ENCODE results near the gene ZNF646.

Gene ZNF646

GRCh38 chr16:31086629-31086906 lies 12.3 kb downstream of the ZNF646 start:
- TF ChIP-seq CTCF (IDR thresholded peaks at IDR 0.05; ENCODE audit: insufficient read depth, low read length, poor library complexity, severe bottlenecking) = no peak
- TF ChIP-seq EZH2phosphoT487 (conservative IDR thresholded peaks at IDR 0.05; ENCODE audit: low read length) = no peak
- no peaks in the 10 kb centered on the region for H3K9me3 ChIP-seq (ENCODE audit: insufficient read depth, low read length)
- H3F3A ChIP-seq (ENCODE audit: insufficient read depth) = no peaks in the 10 kb centered on the region
- H3K4me3 ChIP-seq (ENCODE audit: insufficient read depth, low read length, poor library complexity, severe bottlenecking) = no peak overlapping the region
- no peaks in the 10 kb centered on the region for H3K36me3 ChIP-seq (ENCODE audit: low read length)
- no peaks in the 10 kb centered on the region for H3K9me2 ChIP-seq (replicated peaks; ENCODE audit: insufficient read depth, low read length)
- H3K27ac ChIP-seq (ENCODE audit: low read depth, low read length) = no peak overlapping the region
- no peak overlapping the region for H3K9ac ChIP-seq (ENCODE audit: low read length)
- H4K20me1 ChIP-seq (ENCODE audit: low read depth, low read length) = no peaks in the 10 kb centered on the region
- no peak overlapping the region for H2AFZ ChIP-seq (ENCODE audit: low read depth, low read length, severe bottlenecking)
- no peaks in the 10 kb centered on the region; the same call in 1 of the 2 replicates for H3K79me2 ChIP-seq (ENCODE audit: insufficient read depth, low read length)
- H3K27me3 ChIP-seq (ENCODE audit: low read length) = no peaks in the 10 kb centered on the region
- H3K4me2 ChIP-seq (ENCODE audit: low read depth, low read length, poor library complexity, severe bottlenecking) = no peak overlapping the region

DNA sequence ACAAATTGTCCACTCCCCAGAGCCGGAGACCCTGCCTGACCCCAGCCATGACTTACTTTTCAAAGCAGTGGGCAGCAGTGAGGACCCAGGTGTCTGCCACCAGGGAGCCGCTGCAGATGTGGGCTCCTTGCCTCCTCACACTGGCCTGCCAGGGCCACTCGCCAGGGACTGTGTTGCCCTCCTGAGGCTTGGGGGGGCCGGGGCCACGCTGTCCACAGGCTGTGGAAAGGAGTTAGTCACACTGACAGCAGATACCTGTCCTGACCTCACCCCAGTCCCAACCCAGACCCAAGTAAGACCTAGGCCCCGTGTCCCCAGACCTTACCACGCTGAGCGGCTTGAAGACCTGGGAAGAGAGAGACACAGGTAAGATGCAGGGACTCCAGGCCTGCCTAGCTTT lies 13.3 kb downstream of the ZNF646 start:
- no peak overlapping the region for H2AFZ ChIP-seq (ENCODE audit: low read depth, low read length, severe bottlenecking)
- H3K9me3 ChIP-seq (ENCODE audit: insufficient read depth, low read length) = no peaks in the 10 kb centered on the region
- H3K79me2 ChIP-seq (ENCODE audit: insufficient read depth, low read length) = peaks cover 2% of the 10 kb centered on the region
- H3F3A ChIP-seq (ENCODE audit: insufficient read depth) = peaks cover under 1% of the 10 kb centered on the region; the same call in 1 of the 2 replicates
- H3K4me2 ChIP-seq (ENCODE audit: low read depth, low read length, poor library complexity, severe bottlenecking) = no peak overlapping the region
- H3K9me2 ChIP-seq (replicated peaks; ENCODE audit: insufficient read depth, low read length) = no peaks in the 10 kb centered on the region
- H3K4me3 ChIP-seq (ENCODE audit: insufficient read depth, low read length, poor library complexity, severe bottlenecking) = no peak overlapping the region
- no peaks in the 10 kb centered on the region for H4K20me1 ChIP-seq (ENCODE audit: low read depth, low read length)
- no peak overlapping the region for H3K27ac ChIP-seq (ENCODE audit: low read depth, low read length)
- H3K36me3 ChIP-seq (ENCODE audit: low read length) = no peaks in the 10 kb centered on the region
- no peak overlapping the region for H3K9ac ChIP-seq (ENCODE audit: low read length)
- H3K27me3 ChIP-seq (ENCODE audit: low read length) = no peaks in the 10 kb centered on the region
- no peak for TF ChIP-seq CTCF (IDR thresholded peaks at IDR 0.05; ENCODE audit: insufficient read depth, low read length, poor library complexity, severe bottlenecking)
- no peak for TF ChIP-seq EZH2phosphoT487 (conservative IDR thresholded peaks at IDR 0.05; ENCODE audit: low read length)

DNA sequence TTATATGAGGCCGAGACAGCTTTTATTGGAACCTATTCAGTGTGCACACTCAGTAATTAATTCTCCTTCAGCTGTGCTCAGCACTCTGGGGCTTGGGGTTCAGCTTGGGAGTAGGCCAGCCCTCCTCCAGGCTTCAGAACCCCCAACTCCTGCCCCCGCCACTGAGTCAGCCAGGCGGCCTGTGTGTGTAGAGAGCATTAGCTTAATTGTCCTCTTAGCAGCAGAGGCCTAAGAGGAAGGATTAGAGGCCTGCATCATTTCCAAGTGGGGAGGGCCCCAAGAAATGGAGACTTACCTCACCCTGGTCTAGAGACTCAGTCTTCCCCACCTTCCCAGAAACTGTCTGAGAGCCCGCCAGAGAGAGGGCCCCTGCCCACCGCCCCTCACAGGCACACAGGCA lies 13.7 kb downstream of the ZNF646 start:
- no peak overlapping the region for H2AFZ ChIP-seq (ENCODE audit: low read depth, low read length, severe bottlenecking)
- no peak overlapping the region for H3K9ac ChIP-seq (ENCODE audit: low read length)
- no peak overlapping the region for H3K4me3 ChIP-seq (ENCODE audit: insufficient read depth, low read length, poor library complexity, severe bottlenecking)
- TF ChIP-seq EZH2phosphoT487 (conservative IDR thresholded peaks at IDR 0.05; ENCODE audit: low read length) (no peak), CTCF (IDR thresholded peaks at IDR 0.05; ENCODE audit: insufficient read depth, low read length, poor library complexity, severe bottlenecking) (no peak)
- H3K9me2 ChIP-seq (replicated peaks; ENCODE audit: insufficient read depth, low read length) = no peaks in the 10 kb centered on the region
- H4K20me1 ChIP-seq (ENCODE audit: low read depth, low read length) = peaks cover 2% of the 10 kb centered on the region; the same call in 1 of the 2 replicates
- no peaks in the 10 kb centered on the region for H3K36me3 ChIP-seq (ENCODE audit: low read length)
- no peak overlapping the region for H3K4me2 ChIP-seq (ENCODE audit: low read depth, low read length, poor library complexity, severe bottlenecking)
- H3F3A ChIP-seq (ENCODE audit: insufficient read depth) = peaks cover 5% of the 10 kb centered on the region; the same call in 1 of the 2 replicates
- peaks cover 7% of the 10 kb centered on the region for H3K79me2 ChIP-seq (ENCODE audit: insufficient read depth, low read length)
- no peaks in the 10 kb centered on the region for H3K9me3 ChIP-seq (ENCODE audit: insufficient read depth, low read length)
- H3K27ac ChIP-seq (ENCODE audit: low read depth, low read length) = no peak overlapping the region
- H3K27me3 ChIP-seq (ENCODE audit: low read length) = no peaks in the 10 kb centered on the region

Data from SU-DHL-6 (cell line).